MV-4-11 (cell line): ENCODE results near the gene PRPS2.
A peak's percentile ranks its signal among the peaks of the same experiment; 100 is the strongest.

ENCODE experiments used
- DNase-seq: peaks from one replicate; lab custom pipeline; 2025; lab: John Stamatoyannopoulos, UW

Gene PRPS2

GRCh38 chrX:12814420-12814819, 23.2 kb downstream of the PRPS2 start:
- peak; percentile 17 for DNase-seq

GRCh38 chrX:12817528-12817927, 26.3 kb downstream of the PRPS2 start:
- DNase-seq = no peak

- no peak for DNase-seq
Measured at GRCh38 chrX:12819222-12819621, 28.0 kb downstream of the PRPS2 start.

GRCh38 chrX:12820737-12821136, 29.5 kb downstream of the PRPS2 start:
- DNase-seq = no peak

- DNase-seq = no peak
Measured at GRCh38 chrX:12824944-12825343, 33.7 kb downstream of the PRPS2 start.

GRCh38 chrX:12825801-12826200, 34.6 kb downstream of the PRPS2 start:
- no peak for DNase-seq

DNA sequence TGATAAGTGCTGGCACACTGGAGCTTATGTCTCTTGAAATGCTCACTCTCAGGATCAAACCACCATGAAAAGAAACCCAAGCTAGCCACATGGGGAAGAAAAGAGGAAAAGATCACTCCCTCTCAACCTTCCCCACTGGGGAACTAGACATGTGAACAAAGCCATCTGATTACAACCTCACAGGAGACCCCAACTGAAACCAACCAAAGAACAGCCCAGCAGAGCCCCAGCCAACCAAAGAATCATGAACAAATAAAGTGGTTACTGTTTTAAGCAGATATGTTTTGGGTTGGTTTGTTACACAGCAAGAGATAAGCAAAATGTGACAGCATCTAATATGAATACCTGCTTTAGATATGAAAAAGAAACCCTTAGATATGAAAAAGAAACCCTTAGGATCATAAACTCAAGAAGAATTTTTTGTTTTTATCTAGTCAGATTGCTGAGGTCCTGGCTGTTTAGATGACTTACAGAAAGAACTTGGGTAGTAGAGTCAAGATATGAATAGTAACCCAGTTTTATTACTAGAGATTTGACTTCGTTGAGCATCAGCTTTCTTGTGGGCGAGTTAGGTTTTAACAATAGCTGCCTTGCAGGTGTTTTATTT, 52.0 kb downstream of the PRPS2 start:
- no peak for DNase-seq

- DNase-seq = no peak
Measured at GRCh38 chrX:12843668-12844279, 52.6 kb downstream of the PRPS2 start.

DNA sequence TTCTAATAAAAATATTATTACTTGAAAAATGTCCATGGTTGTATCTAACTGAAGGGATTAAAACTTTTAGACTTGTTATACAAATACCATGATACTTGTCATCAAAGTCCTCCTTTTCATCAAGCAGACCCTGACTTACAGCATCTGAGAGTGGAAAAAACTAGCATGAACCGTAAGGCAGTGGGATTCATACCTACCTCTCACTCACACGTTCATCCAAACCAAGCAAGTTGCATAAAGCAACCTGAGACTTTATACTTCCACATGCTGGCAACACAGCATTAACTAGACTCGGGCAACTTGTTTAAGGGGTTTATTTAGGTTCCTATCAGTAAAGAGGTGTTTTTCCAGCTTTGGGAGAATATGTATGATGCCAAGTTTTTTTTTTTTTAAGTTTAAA, 53.1 kb downstream of the PRPS2 start:
- DNase-seq = no peak

- peak; percentile 65 for DNase-seq
Measured at GRCh38 chrX:12865359-12865758, 74.1 kb downstream of the PRPS2 start.

DNA sequence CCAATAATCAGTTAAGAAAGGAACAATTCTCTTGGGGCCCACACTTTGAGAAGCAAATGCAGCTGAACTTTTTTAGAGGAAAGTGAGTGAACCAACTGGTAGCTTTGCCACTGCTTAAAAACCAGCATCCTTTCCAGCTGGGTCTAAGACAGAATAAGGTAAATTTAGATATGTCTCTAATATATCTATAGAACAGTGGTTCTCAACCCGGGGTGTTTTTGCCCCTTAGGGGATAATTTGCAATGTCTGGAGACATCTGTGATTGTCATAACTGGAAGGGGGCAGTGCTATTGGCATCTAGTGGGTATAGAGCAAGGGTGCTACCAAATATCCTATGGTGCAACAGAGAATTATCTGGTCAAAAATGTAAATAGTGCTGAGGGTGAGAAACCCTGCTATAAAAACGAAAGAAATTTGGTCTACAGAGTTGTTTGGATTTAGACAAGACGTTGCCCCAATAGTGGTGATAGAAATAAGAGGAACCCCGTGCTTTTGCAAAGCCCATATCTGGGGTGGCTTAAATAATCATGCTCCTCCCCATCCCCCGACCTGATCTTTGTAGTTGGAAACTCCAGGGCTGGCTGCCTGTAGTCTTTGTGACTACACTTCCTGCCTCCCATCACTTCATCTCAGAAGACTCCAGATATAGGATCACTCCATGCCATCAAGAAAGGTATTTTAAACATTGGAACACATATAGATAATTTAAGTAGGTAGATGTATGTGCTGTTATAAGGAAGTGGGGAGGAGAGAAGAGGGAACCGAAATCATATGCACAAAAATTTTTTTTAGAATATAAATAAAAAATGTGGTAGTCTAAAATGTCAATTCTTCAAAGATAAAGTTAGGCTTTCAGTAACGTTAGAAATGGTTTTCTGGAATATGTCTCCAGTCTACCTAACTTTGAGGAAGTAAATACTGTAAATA, 75.5 kb downstream of the PRPS2 start, which contains the start of gene TLR7:
TLR7 (plus strand) TSS at position 622 of the 927 bp plus-strand sequence. CDS start 507 bp downstream, outside the sequence.
- DNase-seq = peak; percentile 28

GRCh38 chrX:12867685-12868084, 76.5 kb downstream of the PRPS2 start:
- no peak for DNase-seq

DNA sequence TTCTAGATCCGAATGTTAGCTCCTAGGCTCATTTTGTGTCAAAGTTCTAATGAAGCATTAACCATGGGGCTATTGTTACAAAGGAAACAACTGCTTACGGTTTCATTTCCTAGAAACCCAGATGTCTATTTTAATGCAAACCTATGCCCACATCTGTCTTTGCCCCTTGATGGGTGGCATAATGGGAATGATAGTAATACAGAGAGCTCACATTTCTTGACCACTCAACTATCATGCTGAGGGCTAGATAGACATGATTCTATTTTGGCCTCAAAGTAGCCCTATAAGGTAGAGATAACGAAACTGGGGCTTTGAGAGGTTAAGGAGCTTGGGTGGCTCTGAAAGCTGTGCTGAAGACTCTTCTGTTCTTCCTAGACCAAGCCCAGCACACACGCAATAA, 77.5 kb downstream of the PRPS2 start:
- DNase-seq = no peak

GRCh38 chrX:12871257-12871656, 80.0 kb downstream of the PRPS2 start:
- DNase-seq = no peak

DNA sequence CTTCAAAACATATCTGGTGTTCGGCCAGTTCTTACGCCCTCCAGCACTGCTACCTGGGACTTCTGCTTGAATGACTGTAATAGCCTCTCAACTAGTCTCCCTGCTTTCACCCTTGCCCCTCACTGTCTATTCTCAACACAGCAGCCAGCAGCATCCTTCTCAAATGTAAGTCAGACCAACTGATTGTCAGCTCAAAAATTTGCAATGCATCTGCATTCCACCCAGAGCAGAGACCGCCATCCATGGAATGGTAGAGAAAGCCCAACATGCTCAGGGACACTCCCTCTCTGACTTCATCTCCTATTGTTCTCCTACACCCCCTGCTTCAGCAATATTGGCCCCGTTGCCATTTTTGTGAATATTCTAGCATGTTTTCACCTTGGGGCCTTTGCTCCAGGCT, 81.5 kb downstream of the PRPS2 start:
- no peak for DNase-seq
